Mesodermal cell (in vitro differentiated cells): ENCODE measurements around the gene ZDHHC3.

ENCODE experiments used
- H3K27ac ChIP-seq: 2 replicates; pipeline ENCODE4 v1.7.0; 2013; ENCODE audit warnings: mild to moderate bottlenecking, low read depth, low read length, moderate library complexity; ENCODE audit not compliant: severe bottlenecking
- H3K36me3 ChIP-seq: 2 replicates; pipeline ENCODE4 v1.7.1; 2013; ENCODE audit warnings: mild to moderate bottlenecking, low read length, moderate library complexity; ENCODE audit not compliant: control insufficient read depth, insufficient read depth
- H3K4me1 ChIP-seq: one replicate; pipeline ENCODE4 v1.7.1; 2013; ENCODE audit warnings: mild to moderate bottlenecking, low read length; ENCODE audit not compliant: insufficient read depth, control insufficient read depth, poor library complexity, severe bottlenecking
- H3K4me3 ChIP-seq: 2 replicates; pipeline ENCODE4 v1.7.0; 2013; ENCODE audit warnings: low read length, control low read depth, mild to moderate bottlenecking; ENCODE audit not compliant: insufficient read depth, poor library complexity, severe bottlenecking; ENCODE audit errors: extremely low read depth
- H3K9me3 ChIP-seq: 2 replicates; pipeline ENCODE4 v1.7.1; 2013; ENCODE audit warnings: mild to moderate bottlenecking, low read length, moderate library complexity; ENCODE audit not compliant: control insufficient read depth
- WGBS, 2 experiments: methylation state at CpG; one replicate each; pipeline ENCODE4 v1.1.5; 2013; ENCODE audit warnings: missing lambda C conversion rate in 2 of 2; ENCODE audit not compliant: insufficient coverage in 2 of 2; 5-methylcytosine and 5-hydroxymethylcytosine counted together

The ZDHHC3 gene

DNA sequence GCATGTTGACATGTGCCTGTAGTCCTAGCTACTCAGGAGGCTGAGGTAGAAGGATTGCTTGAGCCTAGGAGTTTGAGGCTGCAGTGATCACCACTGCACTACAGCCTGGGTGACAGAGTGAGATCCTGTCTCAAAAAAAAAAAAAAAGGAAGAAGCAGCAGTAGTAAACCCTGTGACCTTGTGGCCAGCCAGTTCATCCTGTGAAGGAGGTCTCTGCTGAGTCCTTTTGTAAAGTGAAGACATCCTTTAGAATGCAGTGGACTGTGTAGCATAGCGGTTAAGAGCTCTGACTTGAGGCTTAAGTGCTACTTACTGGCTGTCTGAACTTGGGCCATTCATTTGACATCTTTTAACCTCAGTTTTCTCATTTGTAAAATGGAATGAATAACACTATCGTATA lies 8.4 kb upstream of the ZDHHC3 start:
- H3K9me3 ChIP-seq: peaks cover 5% of the 10 kb centered on the region
- H3K27ac ChIP-seq: no peak overlapping the region
- H3K36me3 ChIP-seq: peaks cover 45% of the 10 kb centered on the region
- no peak overlapping the region for H3K4me3 ChIP-seq
- no peaks in the 10 kb centered on the region for H3K4me1 ChIP-seq
- 100% methylated on average over 1 of the region's 2 CpGs for WGBS, 2 experiments

DNA sequence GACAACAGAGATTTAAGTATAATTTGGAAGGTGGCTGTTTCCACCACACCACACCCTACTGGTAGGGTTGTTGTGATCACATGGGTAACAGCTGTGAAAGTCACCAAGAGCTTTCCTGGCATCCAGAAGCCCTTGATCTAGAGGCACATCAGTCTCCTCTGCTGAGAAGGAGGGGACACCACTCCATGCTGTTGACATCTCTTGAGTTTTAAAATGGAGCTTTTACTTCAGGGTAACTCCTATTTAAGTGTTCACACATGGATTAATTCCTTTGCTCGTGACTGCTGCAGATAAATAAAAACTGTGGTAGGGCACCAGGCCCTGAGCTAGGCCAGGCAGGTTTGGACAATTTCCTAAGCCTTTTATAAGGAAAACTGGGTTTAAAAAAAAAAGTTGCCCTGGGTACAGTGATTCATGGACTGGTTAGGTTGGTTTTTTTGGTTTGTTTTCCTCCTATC lies 7.5 kb upstream of the ZDHHC3 start:
- 92 to 100% methylated on average over 1 of the region's 1 CpG for WGBS, 2 experiments
- Histone ChIP-seq H3K9me3 (peaks cover 5% of the 10 kb centered on the region), H3K4me3 (no peak overlapping the region), H3K4me1 (no peaks in the 10 kb centered on the region), H3K36me3 (peaks cover 38% of the 10 kb centered on the region), H3K27ac (no peak overlapping the region)

DNA sequence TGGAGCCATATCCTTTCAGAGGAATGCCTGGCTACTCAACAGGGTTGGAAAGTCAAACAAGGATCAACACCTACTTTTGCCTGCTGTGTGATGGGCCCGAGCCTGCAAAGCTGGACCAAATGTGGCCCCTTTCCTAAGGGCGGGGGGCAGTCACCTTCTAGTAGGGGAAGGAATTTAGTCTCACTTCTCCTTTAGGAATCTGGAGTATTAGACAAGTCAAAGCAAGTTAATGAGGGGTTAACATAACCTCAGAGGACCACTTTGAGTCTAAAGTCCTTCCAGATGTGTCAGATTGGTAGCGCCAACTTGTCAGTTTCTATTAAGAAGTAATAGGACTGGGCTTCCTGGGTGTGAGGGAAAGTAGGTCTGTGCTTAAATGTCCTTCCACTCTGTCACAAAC lies 6.8 kb upstream of the ZDHHC3 start:
- Histone ChIP-seq H3K36me3 (peaks cover 38% of the 10 kb centered on the region), H3K4me3 (no peak overlapping the region), H3K9me3 (peaks cover 5% of the 10 kb centered on the region), H3K4me1 (no peaks in the 10 kb centered on the region), H3K27ac (no peak overlapping the region)
- 92 to 100% methylated on average over 2 of the region's 3 CpGs for WGBS, 2 experiments

DNA sequence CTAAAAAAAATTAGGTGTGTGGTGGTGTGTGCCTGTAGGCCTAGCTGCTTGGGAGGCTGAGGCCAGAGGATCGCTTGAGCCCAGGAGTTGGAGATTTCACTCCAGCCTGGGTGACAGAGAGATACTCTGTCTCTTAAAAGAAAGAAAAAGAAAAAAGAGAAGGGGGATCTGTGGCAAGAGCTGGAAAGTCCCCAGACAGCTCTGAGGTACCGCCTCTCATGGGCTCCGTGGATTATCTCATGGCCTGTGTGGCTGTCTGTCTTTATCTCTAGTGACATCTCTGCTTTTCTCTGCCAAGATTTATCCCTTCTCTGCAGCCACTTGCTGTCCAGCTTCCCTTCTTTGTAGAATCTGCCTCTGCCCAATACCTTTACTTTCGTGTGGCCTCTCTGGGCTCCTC lies 5.8 kb upstream of the ZDHHC3 start:
- H3K9me3 ChIP-seq: peaks cover 5% of the 10 kb centered on the region

DNA sequence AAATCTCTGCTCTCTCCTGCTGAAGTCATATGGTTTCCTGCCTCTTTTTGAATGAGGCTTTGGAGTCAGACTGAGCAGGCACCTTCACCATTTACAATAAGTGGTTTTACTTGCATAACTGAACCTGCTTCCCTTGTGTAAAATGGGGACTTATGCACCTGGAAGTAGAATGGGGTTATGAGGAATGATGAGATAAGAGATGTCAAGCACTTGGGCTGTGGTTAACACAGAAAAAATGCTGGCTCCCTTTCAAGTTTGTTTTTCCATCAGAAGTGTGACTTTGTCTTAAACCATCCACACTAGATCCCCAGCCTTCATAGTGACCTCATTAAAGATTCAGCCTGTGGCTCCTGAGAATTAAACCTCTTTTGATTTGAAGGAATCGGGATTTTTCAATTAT lies 5.2 kb upstream of the ZDHHC3 start:
- Histone ChIP-seq H3K4me3 (no peak overlapping the region), H3K27ac (no peak overlapping the region), H3K4me1 (peaks cover 5% of the 10 kb centered on the region), H3K36me3 (peaks cover 34% of the 10 kb centered on the region), H3K9me3 (peaks cover 5% of the 10 kb centered on the region)
- 86 to 100% methylated on average over 1 of the region's 1 CpG for WGBS, 2 experiments

More for the DNA sequence above, 5.8 kb upstream of the ZDHHC3 start:
- WGBS, 2 experiments: 93 to 97% methylated on average over 4 of the region's 4 CpGs
- peaks cover 34% of the 10 kb centered on the region for H3K36me3 ChIP-seq
- no peak overlapping the region for H3K4me3 ChIP-seq
- H3K4me1 ChIP-seq: peaks cover 5% of the 10 kb centered on the region
- no peak overlapping the region for H3K27ac ChIP-seq

DNA sequence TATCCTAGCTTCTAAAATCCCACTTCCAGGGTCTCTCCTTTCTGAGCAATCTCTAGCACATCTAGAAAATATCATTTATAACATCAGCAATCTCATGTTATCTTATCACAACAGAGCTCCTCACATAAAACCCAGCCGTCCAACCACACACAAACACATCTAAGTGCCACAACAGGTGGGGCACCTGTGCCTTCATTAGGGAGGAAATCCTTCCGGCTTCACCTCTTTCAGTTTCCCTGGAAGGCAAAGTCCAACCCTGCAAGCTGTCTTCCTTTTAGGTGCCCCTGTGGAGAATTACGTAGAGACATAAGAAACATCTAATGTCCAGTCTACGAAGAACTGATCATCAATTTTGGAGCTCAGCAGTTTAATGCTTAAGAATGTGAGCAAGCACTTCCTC lies 1.6 kb downstream of the ZDHHC3 start:
- peak overlapping the region; percentile 97 for H3K4me3 ChIP-seq
- no peak overlapping the region for H3K27ac ChIP-seq
- H3K4me1 ChIP-seq: peaks cover 5% of the 10 kb centered on the region
- H3K9me3 ChIP-seq: no peaks in the 10 kb centered on the region
- WGBS, 2 experiments: 89 to 94% methylated on average over 4 of the region's 4 CpGs
- peaks cover 17% of the 10 kb centered on the region for H3K36me3 ChIP-seq

DNA sequence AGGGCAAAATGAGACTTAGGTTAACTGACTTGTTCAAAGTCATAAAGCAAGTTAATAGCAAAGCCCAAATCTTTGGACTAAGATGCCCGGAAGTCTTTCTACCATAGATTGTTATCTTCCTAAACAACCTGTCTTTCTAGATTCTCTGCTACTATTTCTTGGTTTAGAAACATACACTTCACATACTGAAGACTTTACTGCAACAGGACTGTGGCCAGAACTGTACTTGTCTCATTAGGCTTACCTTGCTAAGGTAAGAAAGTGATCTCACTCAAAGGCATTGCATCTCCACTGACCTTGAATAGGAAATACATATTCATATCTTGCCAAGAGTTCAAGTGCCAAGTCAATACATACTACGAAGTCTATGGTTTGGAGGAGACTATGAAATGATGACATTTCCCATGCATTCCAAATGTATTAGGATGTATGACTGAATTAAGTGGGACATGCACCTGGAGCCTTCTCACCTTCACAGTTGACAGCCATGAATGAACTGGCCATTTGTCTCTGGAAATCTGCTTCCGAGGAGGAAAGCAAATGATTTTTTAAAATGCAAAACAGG lies 5.0 kb downstream of the ZDHHC3 start:
- Histone ChIP-seq H3K9me3 (no peaks in the 10 kb centered on the region), H3K36me3 (peaks cover 26% of the 10 kb centered on the region), H3K4me3 (no peak overlapping the region), H3K27ac (no peak overlapping the region), H3K4me1 (peaks cover 7% of the 10 kb centered on the region)
- 89 to 100% methylated on average over 1 to 2 of the region's 3 CpGs for WGBS, 2 experiments

DNA sequence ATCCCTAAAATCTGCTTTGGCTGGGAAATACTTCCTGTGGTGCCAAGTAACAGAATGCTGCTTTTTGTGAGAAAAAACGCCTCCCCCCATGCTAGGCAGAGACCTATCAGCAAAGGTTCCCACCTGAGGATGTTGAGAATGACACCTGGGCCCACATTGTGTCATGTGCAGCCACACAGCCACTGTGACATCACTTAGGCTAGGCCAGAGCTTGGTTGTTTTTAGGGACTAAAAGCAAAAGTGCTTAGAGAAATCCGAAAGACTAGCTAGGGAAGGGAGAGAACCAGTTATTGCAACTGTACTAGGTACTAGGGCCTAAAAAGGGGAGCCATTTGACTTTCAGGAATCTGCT lies 6.2 kb downstream of the ZDHHC3 start:
- WGBS, 2 experiments: 59 to 100% methylated on average over 2 of the region's 2 CpGs
- peaks cover 26% of the 10 kb centered on the region for H3K36me3 ChIP-seq
- no peaks in the 10 kb centered on the region for H3K9me3 ChIP-seq
- no peak overlapping the region for H3K4me3 ChIP-seq
- peak overlapping the region; percentile 5 for H3K27ac ChIP-seq
- peaks cover 7% of the 10 kb centered on the region for H3K4me1 ChIP-seq

DNA sequence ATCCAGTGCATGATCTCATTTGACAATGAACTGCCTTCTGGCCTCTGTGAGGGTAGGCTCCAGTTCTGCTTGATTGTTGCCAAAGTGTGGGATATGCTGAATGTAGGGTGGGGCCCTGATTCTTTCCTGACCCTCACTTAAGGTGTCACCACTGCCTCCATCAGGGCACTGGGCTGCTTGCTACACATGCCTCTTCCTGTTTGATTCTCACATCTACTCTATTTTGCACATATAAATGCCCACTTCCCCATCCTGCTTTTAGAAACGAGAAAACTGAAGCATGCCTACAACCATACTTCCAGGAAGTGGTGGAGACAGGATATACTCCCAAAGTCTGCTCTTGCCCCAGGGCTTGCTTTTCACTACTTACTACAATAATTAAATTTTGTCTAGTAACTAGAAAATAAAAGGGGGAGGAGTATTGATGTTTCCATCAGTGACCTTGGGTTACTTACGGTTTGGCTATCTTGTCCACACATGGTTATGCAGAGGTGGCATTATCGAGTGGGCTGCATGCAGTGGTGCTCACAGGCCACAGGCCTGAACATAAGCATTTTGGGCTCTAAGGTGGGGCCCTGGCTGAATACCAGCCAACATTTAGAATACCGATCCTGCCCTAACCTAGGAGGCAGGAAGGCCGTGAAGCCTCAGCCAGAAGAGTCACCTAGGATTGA lies 6.7 kb downstream of the ZDHHC3 start:
- Histone ChIP-seq H3K4me3 (no peak overlapping the region), H3K36me3 (peaks cover 24% of the 10 kb centered on the region), H3K9me3 (no peaks in the 10 kb centered on the region), H3K27ac (no peak overlapping the region), H3K4me1 (peaks cover 7% of the 10 kb centered on the region)
- 91 to 94% methylated on average over 2 to 4 of the region's 5 CpGs for WGBS, 2 experiments

DNA sequence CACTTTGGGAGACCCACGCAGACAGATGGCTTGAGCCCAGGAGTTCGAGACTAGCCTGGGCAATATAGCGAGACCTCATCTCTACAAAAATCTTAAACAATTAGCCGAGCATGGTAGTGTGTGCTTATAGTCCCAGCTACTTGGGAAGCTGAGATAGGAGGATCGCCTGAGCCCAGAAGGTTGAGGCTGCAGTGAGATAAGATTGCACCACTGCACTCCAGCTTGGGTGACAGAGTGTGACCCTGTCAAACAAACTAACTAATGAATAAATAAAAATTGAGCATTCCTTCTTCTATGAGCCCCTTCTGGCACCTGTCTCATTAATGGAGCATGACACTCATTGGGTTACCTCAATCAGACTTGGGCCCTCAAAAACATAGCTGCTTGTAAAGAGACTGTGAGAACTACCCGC lies 7.5 kb downstream of the ZDHHC3 start:
- Histone ChIP-seq H3K4me1 (peaks cover 7% of the 10 kb centered on the region), H3K27ac (no peak overlapping the region), H3K9me3 (no peaks in the 10 kb centered on the region), H3K4me3 (no peak overlapping the region), H3K36me3 (peaks cover 21% of the 10 kb centered on the region)
- 83 to 100% methylated on average over 2 of the region's 6 CpGs for WGBS, 2 experiments

DNA sequence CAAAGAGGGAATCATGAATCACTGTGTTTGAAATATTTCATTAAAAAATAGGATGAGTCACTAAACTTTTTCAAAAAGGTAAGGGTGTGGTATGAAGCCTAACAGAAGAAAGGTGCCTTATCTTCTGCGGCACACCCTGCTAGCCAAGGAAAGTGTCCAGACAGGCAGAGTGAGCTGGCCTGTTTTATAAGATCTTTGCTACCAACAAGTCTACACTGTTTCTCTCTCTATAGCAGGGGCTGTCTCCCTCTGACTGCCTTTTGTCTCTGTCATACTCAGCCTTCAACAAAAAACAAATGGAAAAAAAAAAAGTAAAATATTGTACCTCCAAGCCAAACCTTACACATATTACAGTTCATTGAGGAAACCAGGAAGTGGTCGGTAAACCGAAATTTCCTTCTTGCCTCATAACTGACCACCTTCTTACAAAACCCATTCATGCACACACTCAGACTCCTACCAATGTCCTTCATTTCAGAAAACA lies 9.1 kb downstream of the ZDHHC3 start:
- Histone ChIP-seq H3K4me3 (no peak overlapping the region), H3K27ac (no peak overlapping the region), H3K9me3 (no peaks in the 10 kb centered on the region), H3K36me3 (peaks cover 21% of the 10 kb centered on the region), H3K4me1 (peaks cover 7% of the 10 kb centered on the region)
- WGBS, 2 experiments: 81 to 96% methylated on average over 2 to 3 of the region's 3 CpGs
